ENCODE measurements around the gene KCTD17. TPM values are rescaled to one million over a fixed set of nuclear protein-coding genes. Genes with fewer than 3 reads are reported as not detected.

KCTD17 gene, protein sequence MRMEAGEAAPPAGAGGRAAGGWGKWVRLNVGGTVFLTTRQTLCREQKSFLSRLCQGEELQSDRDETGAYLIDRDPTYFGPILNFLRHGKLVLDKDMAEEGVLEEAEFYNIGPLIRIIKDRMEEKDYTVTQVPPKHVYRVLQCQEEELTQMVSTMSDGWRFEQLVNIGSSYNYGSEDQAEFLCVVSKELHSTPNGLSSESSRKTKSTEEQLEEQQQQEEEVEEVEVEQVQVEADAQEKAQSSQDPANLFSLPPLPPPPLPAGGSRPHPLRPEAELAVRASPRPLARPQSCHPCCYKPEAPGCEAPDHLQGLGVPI
- total RNA-seq (2013): 17.3 TPM
- polyA plus RNA-seq: 10 to 100 TPM in 1 of 3 donors, 1 to 10 TPM in 2; 8.4 to 40.0 (median 9.0) TPM
- polyA minus RNA-seq: 11.8 and 15.7 TPM in 2 replicates
- total RNA-seq: 1.4 to 11.3 (median 8.7) reads per million in 11 experiments

DNA sequence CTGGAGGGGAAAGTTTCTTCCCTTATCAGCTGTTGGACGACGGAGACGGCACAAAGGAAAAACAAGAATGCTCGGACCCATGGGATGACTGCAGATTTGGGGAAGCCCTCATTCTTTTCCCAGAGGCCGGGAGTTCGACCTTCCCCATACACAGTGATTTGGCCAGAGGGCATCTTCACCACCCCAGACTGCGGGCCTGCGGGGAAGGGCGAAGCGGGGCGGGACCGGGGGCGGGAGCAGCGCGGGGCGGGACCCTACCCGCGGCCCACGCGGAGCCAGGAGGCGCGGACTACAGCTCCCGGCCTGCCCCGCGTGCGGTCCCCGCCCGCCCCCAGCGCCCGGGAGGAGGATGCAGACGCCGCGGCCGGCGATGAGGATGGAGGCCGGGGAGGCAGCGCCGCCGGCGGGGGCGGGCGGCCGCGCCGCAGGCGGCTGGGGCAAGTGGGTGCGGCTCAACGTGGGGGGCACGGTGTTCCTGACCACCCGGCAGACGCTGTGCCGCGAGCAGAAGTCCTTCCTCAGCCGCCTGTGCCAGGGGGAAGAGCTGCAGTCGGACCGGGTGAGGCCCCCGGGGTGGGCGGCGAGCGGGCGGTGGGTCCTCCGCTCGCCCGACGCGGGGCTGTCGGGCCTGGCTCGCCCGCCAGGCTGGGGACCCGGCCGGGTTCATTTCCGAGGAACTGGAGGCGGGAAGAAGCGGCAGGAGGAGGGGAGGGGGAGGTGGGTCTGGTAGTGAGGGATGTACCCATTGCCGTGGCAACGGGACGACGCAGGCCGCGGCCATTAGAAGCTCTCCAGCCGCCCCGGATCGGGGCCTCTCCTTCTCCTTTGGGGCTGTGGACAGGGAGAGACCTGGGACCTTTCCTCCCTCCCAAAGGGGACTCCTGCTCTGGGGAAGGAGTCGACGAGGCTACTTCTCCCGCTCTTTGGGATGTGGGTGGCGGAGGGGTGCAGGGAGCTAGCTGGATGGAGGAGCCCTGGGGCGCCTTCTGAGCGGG lies at the start of gene KCTD17:
Gene KCTD17 (plus strand): TSS at position 352 of the 995 bp plus-strand sequence. CDS start 19 bp downstream, at position 371.
- Histone ChIP-seq H3K9me3 (replicated peaks in 1 of 2; ENCODE audit: control insufficient read depth in 1 of 2, insufficient read depth in 1 of 2, low read length in 2 of 2) (no peaks in the 10 kb centered on the region), H3K79me2 (ENCODE audit: insufficient read depth, low read length) (no peaks in the 10 kb centered on the region), H3K27me3 (ENCODE audit: control insufficient read depth in 2 of 2, insufficient read depth in 2 of 2, low read length in 2 of 2) (no peaks in the 10 kb centered on the region), H3K27ac (ENCODE audit: low read depth in 1 of 2, low read length in 2 of 2) (peak within 1 kb of the TSS; percentile 69 to 72), H3K4me1 (ENCODE audit: control insufficient read depth in 1 of 2, insufficient read depth in 2 of 2, low read length in 2 of 2) (peaks cover 28 to 41% of the 10 kb centered on the region in 2 donors), H3K4me3 (replicated peaks in 1 of 3; ENCODE audit: low read depth in 2 of 3, low read length in 3 of 3) (peak within 1 kb of the TSS; percentile 35 to 85 (median 48)), H3K4me2 (replicated peaks; ENCODE audit: extremely low read depth, low read length, poor library complexity, severe bottlenecking) (peak within 1 kb of the TSS; percentile 95), H3K36me3 (replicated peaks in 1 of 2; ENCODE audit: control insufficient read depth in 1 of 2, insufficient read depth in 2 of 2, low read length in 2 of 2) (peaks cover 8 to 28% of the 10 kb centered on the region in 2 donors), H3K9ac (ENCODE audit: insufficient read depth, low read length, poor library complexity, severe bottlenecking) (peak within 1 kb of the TSS; percentile 60), H2AFZ (ENCODE audit: insufficient read depth, low read depth, low read length, poor library complexity, severe bottlenecking) (peak within 1 kb of the TSS; percentile 90), H4K20me1 (ENCODE audit: insufficient read depth, low read length) (peaks cover 4% of the 10 kb centered on the region)
- Mint-ChIP-seq H3K36me3 (peaks cover 24 to 26% of the 10 kb centered on the region in 2 donors), H3K27me3 (ENCODE audit: low read depth in 3 of 3) (peaks cover 1 to 12% (median 2%) of the 10 kb centered on the region in 3 donors), H3K9me3 (no peaks in the 10 kb centered on the region), H3K4me3 (peak within 1 kb of the TSS; percentile 75 to 81), H3K27ac (peak within 1 kb of the TSS; percentile 82 to 95 (median 90)), H3K4me1 (peaks cover 35% of the 10 kb centered on the region)
- TF ChIP-seq, protein P1, sequence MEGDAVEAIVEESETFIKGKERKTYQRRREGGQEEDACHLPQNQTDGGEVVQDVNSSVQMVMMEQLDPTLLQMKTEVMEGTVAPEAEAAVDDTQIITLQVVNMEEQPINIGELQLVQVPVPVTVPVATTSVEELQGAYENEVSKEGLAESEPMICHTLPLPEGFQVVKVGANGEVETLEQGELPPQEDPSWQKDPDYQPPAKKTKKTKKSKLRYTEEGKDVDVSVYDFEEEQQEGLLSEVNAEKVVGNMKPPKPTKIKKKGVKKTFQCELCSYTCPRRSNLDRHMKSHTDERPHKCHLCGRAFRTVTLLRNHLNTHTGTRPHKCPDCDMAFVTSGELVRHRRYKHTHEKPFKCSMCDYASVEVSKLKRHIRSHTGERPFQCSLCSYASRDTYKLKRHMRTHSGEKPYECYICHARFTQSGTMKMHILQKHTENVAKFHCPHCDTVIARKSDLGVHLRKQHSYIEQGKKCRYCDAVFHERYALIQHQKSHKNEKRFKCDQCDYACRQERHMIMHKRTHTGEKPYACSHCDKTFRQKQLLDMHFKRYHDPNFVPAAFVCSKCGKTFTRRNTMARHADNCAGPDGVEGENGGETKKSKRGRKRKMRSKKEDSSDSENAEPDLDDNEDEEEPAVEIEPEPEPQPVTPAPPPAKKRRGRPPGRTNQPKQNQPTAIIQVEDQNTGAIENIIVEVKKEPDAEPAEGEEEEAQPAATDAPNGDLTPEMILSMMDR (IDR thresholded peaks at IDR 0.05): no peak
- peak; percentile 50 to 71 (median 53) for DNase-seq
- intact Hi-C loops (cut with micrococcal nuclease): no loop called here
- 5% methylated on average over 74 of the region's 89 CpGs for WGBS (ENCODE audit: insufficient coverage)

DNA sequence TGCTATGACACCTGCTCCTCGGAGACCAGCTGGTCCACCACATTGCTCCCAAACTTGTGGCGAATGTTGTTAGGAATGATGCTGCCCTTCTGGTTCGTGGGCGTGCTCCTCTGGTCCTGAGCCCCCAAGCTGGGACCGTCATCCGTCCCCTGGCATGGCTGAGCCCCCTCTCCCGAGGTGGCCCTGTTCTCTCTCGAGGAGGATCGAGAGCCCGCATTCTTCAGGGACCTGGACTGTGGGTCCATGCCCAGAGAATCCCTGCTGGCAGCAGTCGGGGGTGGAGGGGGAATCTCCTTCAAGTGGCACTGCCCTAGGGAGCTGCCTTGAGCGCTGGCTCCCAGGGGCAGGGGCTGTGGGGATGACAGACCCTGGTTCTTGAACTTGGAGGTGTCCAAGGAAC lies 49.7 kb upstream of the KCTD17 start:
- Mint-ChIP-seq H3K27ac (no peak overlapping the region), H3K4me3 (no peak overlapping the region), H3K9me3 (peaks cover 0 to 8% (median 3%) of the 10 kb centered on the region in 7 donors), H3K27me3 (ENCODE audit: low read depth in 3 of 3) (peaks cover 3 to 23% (median 14%) of the 10 kb centered on the region in 3 donors), H3K36me3 (no peaks in the 10 kb centered on the region), H3K4me1 (no peaks in the 10 kb centered on the region)
- TF ChIP-seq, protein P1 (IDR thresholded peaks at IDR 0.05): no peak
- Histone ChIP-seq H3K36me3 (replicated peaks in 1 of 2; ENCODE audit: control insufficient read depth in 1 of 2, insufficient read depth in 2 of 2, low read length in 2 of 2) (no peaks in the 10 kb centered on the region), H2AFZ (ENCODE audit: insufficient read depth, low read depth, low read length, poor library complexity, severe bottlenecking) (no peak overlapping the region), H3K9me3 (replicated peaks in 1 of 2; ENCODE audit: control insufficient read depth in 1 of 2, insufficient read depth in 1 of 2, low read length in 2 of 2) (no peaks in the 10 kb centered on the region), H3K27ac (ENCODE audit: low read depth in 1 of 2, low read length in 2 of 2) (no peak overlapping the region), H4K20me1 (ENCODE audit: insufficient read depth, low read length) (no peaks in the 10 kb centered on the region), H3K4me1 (ENCODE audit: control insufficient read depth in 1 of 2, insufficient read depth in 2 of 2, low read length in 2 of 2) (no peaks in the 10 kb centered on the region), H3K4me2 (replicated peaks; ENCODE audit: extremely low read depth, low read length, poor library complexity, severe bottlenecking) (no peak overlapping the region), H3K9ac (ENCODE audit: insufficient read depth, low read length, poor library complexity, severe bottlenecking) (no peak overlapping the region), H3K79me2 (ENCODE audit: insufficient read depth, low read length) (no peaks in the 10 kb centered on the region), H3K27me3 (ENCODE audit: control insufficient read depth in 2 of 2, insufficient read depth in 2 of 2, low read length in 2 of 2) (no peaks in the 10 kb centered on the region), H3K4me3 (replicated peaks in 1 of 3; ENCODE audit: low read depth in 2 of 3, low read length in 3 of 3) (no peak overlapping the region)
- intact Hi-C loops (cut with micrococcal nuclease): no loop called here
- 91% methylated on average over 10 of the region's 12 CpGs for WGBS (ENCODE audit: insufficient coverage)
- no peak for DNase-seq
